Measurements from ENCODE around the gene PIF1.

GRCh38 chr15:64845183-64845611 is 19.8 kb upstream of the PIF1 start:
- no peak for TF ChIP-seq CTCF (IDR thresholded peaks at IDR 0.05)
- no peak for TF ChIP-seq POLR2AphosphoS5 (IDR thresholded peaks at IDR 0.05)
- TF ChIP-seq POLR2A (IDR thresholded peaks at IDR 0.05), result no peak
- no peak for TF ChIP-seq EP300 (IDR thresholded peaks at IDR 0.05)
